AG09319 (cell line): ENCODE measurements around the gene UGT1A3.

Experiments used
- DNase-seq: peaks from one replicate; pipeline ENCODE4 v3.0.0-alpha.2; 2010; ENCODE audit warnings: low read depth; ENCODE audit errors: extremely low read depth
- CTCF ChIP-seq: IDR thresholded peaks from 2 replicates; pipeline ENCODE4 v1.5.1; 2011; ENCODE audit warnings: low read depth, mild to moderate bottlenecking, inconsistent platforms, low read length, moderate library complexity

UGT1A3 gene

GRCh38 chr2:233793465-233794127 is 64.8 kb downstream of the UGT1A3 start:
- DNase-seq, result no peak
- TF ChIP-seq CTCF, result no peak

DNA sequence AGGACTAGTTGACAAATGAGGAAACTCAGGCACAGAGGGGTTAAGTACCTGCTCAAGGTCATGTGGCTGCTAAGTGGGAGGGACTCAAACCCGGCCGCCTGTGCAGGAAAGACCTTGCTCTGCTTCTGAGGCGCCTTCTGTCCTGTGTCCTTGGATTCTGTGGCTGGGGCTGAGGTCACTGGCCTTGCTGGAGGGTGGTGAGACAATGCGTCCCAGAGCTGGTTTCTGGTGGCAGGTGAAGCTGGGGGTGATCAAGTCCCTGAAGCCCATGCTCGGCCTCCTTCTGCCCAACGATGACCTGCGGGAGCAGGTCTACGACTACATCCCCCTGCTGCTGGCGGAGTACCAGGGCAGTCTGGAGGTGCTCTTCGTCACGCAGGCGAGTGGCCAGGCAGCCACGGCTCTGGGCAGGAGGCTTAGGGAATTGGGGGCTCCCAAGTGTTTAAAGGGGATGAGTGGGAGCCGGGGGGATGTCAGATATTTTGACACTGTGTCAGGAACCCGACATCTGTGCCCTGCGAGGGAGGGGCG is 65.4 kb downstream of the UGT1A3 start:
- DNase-seq, result no peak
- TF ChIP-seq CTCF, result no peak

DNA sequence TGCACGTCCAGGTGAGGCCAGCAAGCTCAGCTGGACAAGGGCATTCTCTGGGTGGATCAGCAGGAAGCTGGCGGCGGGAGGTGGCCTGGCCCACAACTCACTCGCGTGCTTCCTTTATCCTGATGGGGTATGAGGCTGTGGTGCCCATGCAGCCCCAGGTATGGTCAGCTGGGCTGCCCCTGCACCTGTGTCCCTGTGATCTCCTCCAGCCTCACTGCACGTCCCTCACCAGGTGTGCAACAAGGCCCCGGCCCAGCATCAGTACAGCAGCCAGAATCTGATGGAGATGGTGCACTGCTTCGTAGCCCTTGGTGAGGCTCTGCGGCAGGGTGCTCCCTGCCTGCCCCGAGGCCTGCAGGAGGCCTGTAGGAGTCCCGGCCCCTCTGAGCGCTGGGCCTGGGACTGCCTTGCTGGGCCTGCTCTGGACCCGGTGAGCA is 66.9 kb downstream of the UGT1A3 start:
- DNase-seq, result no peak
- no peak for TF ChIP-seq CTCF

- no peak for TF ChIP-seq CTCF
- DNase-seq, result no peak
Observed at GRCh38 chr2:233796254-233796653, 67.4 kb downstream of the UGT1A3 start.

GRCh38 chr2:233798335-233799086 is 69.7 kb downstream of the UGT1A3 start:
- TF ChIP-seq CTCF, result no peak
- DNase-seq, result no peak

DNA sequence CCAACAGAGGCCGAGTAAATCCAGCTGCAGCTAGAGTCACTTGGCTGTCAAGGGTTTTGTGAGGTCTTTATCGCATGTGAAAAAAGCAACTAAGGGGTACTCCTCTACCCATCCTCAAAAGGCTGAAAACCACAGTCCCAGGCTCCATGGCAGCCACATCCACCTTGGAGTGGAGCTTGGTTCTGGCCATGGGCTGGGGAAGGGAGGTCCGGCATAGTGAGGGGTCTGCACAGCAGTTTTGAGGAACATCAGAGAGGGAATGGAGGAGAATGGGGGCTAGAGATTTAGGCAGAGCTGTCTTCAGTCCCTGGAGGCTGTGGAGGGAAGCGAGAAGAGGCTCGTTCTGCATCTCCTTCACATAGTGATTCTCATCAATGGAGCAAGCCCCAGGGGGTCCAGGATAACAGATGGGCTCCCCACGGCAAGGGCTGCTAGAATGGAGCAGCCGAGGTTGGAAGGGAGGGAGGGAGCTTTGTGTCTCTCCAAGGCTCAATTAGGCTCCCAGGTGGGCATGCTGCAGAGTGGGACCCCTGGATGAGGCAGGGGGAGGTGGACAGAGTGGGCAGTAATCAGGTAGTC is 70.3 kb downstream of the UGT1A3 start:
- no peak for DNase-seq
- TF ChIP-seq CTCF, result no peak

GRCh38 chr2:233799716-233800115 is 70.9 kb downstream of the UGT1A3 start:
- TF ChIP-seq CTCF, result no peak
- DNase-seq, result no peak
